8988T (cell line): ENCODE results near the gene CREB3L1.

Experiments
- DNase-seq: peaks from one replicate; pipeline ENCODE4 v3.0.0; 2011

CREB3L1 gene

DNA sequence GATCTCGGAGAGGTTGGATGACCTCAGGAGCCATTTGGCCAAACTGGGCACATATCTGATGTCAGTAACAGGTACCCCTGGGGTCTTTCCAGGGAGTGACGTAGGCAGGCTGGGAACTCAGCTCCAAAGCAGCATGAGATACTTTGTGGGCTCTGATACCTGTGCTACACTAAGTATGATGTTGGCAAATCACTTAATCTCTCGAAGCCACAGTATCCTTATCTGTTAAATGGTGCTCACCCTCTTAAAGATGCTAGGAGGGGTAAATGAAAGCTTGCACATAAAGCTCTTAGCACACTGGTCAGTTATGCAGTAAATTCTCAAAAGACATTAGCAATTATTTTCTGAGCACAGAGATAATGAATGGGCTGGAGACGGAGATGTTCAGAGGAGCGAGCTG is 52.7 kb downstream of the CREB3L1 start:
- DNase-seq: no peak

DNA sequence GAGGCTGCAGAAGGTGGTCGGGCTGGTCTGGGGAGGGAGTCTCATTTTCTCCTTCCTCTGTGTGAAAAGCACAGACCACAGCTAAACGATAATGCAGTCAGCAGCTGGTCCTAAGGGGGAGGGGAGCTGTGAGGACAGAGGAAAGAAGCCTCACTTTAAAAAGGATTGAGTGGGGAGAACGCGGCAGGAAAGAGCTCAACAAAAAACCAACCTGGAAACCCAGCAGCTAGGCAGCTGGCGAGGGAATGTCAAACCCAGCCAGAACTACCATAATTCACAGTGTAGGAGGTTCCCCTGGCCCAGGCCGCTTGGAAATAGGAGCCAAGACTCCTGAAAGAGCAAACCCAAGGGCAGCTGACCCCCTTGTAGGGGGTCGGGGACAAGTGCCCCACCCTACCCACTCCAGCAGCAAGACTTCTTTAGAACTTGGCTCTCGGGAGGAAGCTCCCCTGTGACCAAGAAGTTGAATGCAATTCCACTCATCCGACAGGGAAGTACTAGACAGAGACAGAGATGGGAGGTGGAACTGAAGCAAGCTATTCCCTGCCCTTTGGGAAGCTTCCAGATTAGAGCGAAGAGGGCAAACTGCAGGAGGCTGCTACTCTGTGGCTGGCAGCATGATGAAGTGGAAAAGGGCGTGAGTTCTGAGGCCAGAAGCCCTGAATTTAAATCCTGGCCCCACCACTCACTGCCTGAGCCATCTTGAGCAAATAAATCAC is 53.3 kb downstream of the CREB3L1 start:
- DNase-seq: no peak

DNA sequence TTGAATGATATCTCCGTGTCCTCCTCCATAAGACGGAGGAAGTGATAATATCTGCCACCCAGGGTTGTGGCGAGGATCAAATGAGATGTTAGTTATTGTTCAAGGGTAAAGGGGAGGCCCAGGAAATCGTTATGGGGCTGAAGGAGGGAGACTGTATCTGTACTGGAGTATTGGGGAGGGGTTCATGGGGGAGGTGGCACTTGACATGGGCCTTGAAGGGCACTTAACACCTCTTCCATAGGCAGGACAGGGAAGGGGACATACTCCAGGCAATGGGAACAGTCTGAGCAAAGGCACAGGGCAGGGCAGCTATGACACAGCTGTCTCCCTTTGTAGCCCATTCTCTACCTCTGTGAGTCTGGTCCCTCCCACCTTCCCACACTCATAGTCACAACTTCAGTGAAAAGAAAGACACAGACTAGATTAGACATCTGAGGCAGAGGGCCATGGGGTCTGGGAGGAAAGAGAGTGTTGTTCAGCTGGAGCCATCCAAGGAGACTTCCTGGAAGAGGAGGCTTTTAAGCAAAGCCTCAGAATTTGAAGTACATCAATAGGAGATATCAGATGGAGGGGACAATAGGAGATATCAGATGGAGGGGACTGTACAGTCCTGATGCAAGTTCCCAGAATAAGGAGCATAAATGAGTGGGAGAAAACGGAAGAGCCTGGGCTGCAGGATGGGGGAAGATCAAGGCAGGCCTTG is 54.0 kb downstream of the CREB3L1 start:
- DNase-seq: no peak

DNA sequence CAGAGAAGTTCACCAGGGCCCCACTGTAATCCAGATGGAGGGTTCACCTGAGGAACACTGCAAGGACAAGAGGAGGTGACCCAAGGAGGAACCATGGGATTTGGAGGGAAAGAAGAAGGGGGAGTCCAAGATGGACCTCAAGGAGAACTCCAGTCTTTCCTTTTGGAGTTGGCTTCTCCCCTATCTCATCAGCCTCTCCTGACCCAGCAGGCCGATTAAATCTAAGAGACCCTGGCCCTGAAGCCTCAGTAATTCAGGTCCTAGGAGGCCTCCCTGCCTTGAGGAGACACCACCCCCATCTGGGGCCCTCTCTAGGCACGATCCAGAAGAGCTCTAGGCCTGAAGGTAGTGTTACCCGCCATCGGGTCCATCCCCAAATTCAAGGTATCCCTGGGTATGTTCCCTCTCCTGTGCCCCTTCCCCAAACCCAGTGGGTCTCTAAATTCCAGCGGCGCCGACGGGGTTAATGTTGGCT is 54.7 kb downstream of the CREB3L1 start:
- no peak for DNase-seq

DNA sequence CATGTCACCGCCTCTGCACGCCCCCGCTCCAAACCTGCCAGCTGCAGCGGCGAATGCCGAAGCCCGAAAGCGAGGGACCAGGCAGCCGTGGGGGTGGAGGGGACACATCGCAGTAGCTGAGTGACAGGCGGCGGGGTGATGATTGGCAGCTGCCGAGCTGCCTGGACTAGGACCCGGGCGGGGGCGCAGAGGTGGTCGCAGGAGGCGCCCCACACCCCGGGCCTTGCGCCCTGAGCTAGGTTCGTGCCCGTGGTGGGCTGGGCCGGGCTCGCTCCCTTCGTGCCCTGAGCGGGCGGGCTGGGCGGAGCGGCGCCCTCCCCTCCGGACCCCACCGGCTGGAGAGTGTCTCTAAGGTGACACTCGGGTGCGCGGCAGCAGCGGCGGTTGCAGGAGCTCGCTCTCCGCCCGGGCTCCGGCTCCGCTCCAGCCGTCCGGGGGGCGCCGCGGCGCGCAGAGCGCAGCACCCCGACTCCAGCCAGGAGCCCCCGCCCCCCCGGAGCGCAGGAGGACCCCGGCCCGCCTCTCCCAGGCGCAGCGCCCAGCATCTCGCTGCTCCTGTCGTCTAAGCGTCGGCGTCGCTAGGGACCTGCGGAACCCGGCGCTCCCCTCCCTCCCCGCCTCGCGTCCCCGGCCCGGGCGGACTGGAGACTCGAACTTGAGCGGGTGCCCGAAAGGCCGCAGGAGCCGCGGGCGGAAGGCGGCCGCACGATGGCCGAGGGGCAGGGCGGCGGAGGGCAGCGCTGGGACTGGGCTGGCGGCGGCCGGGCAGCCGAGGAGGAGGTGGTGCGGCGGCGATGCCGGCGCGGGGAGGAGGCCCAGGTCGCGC is 55.3 kb downstream of the CREB3L1 start:
- DNase-seq: no peak

DNA sequence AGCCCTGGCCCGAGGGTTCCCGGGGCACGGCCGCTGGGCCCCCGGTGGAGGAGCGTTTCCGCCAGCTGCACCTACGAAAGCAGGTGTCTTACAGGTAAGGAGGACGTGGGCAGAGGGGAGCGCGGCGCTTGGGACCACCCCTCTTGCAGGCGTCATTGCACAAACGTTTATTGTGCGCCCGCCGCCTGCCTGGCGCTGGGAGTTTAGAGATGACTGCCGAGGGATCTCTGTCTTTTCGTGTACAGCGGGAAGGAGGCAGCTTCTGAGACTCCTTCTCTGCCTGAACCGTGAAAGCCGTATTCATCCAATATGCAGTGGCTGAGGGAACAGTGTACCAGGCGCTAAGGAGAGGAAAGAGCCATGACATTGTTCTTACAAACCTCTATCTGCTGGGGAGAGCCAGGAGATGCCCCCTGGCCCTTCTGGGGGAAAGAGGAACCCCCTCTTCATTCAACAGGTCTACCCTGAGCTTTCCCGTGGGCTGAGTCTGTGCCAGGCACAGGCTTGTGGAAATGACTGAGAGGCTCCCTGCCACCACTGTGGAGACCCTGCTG is 56.0 kb downstream of the CREB3L1 start:
- no peak for DNase-seq

DNA sequence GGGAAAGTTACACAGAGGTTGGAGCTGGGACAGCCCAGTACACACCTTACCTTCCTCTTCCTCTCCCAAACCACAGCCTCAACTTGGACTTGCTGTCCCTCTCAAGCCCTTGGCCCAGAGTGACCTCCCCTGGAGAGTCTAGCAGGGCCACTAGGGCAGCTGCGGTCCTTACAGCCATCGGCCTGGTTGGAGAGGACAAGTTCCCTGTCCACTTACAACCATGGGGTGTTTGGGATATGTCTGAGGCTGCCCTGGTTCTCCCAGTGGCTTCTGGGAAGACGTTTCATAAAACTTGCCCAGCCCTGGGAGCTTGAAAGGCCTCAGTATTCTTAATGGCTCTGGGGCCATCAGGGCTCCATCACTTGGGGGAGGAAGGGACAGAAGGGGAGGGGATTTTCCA is 56.7 kb downstream of the CREB3L1 start:
- no peak for DNase-seq

DNA sequence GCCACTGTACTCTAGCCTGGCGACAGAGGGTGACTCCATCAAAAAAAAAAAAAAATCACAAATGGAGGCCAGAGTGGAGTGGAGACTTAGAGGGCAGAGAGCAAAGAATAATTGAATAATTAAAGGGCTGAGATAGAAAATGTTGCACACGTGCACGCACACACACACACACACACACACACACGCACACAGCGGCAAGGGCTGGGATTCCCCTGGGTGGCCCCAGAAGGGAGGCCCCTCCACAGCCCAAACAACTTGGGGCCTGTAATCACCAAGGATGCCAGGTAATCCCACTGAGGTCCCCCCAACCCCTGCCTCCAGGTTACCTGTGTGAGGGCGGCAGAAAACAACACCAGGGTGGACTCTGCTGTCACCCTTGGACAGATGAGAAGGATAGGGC is 57.8 kb downstream of the CREB3L1 start:
- no peak for DNase-seq

DNA sequence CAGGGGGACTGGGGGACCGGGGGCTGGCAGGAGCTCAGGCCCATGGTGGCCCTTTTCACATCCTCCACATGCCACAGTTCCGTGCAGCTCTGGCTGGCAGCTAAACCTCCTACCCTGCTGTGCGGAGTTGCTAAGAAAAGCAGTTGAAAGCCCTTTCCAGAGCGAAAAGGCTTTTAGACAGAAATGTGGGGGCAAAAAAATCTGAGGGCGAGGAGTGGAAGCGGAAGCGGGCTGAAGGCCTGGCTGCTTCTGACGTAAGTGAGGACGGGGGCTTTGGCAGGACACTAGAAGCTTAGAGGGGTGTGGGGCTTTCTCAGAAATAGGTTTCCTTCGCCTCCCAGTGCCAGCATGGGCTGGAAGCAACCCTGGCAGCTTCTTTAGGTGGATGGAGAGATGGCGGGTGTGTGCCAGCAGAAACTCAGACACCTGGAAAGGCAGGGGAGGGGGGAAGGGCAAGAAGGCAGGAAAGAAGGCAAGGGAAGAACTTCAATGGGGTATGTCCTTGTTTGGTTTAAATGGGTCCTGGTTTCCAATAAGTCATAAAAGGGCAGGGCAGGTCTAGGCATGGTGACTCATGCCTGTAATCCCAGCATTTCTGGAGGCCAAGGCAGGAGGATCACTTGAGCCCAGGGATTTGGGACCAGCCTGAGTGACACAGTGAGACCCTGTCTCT is 58.6 kb downstream of the CREB3L1 start:
- no peak for DNase-seq

DNA sequence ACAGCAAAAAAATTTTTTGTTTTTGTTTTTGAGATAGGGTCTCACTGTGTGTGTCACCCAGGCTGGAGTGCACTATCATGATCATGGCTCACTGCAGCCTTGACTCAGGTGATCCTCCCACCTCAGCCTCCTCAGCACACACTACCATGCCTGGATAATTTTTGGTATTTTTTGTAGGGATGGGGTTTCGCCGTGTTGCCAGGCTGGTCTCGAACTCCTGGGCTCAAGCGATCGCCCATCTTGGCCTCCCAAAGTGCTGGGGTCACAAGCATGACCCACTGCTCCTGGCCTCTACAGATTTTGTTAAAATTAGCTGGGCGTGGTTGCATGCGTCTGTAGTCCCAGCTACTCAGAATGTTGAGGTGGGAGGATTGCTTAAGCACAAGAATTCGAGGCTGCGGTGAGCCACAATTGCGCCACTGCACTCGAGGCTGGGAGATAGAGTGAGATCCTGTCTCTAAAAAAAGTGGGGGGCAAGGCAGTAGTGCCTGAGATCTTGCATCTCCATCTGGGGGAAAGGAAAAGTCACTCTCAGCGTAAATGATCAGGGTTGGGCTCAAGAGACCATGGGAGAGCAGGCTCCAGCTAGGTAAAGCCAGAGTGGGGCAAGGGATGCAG is 59.2 kb downstream of the CREB3L1 start:
- no peak for DNase-seq

DNA sequence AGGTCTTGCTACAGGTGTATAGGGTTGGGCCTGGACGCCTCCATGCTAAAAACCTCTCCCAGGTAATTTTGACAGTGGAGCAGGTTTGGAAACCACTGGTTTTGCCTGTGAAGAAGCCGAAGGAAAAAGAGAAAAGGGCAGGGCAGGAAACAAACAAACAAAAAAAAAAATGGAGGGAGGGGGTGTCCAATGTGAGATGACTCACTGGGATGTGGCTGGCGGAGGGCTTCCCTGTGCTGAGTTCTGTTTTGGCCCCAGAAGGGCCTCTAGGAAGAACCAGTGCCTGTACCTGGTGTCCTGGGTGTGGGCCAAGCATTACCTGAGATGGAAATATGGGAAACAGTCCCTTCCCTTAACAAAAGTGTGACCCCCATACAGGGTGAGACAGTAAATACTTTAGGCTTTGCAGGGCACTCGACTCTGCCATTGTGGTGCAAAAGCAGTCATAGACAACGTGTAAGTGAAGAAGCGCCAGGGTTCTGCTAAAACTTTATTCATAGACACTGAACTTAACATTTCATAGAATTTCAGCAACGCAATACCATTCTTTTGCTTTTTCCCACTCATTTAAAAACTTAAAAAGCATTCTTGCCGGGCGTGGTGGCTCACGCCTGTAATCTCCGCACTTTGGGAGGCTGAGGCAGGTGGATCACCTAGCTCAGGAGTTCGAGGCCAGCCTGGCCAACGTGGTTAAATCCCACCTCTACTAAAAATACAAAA is 60.3 kb downstream of the CREB3L1 start:
- DNase-seq: no peak

DNA sequence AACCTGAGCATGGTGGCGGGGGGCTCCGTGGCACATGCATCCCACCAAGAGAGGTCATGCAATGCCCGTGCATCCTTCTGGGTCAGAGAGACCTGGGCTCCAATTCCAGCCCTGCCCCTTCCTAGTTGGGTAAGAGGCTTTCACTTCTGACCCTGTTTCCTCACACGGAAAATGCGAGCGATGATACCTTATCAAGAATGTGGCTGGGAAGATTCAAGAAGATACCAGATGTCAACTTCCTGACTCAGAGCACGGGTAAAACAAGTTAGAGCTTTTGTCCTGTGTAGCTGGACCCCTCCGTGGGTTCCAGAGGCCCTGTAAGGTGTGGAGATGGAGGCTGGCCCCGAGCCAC is 61.1 kb downstream of the CREB3L1 start:
- no peak for DNase-seq

DNA sequence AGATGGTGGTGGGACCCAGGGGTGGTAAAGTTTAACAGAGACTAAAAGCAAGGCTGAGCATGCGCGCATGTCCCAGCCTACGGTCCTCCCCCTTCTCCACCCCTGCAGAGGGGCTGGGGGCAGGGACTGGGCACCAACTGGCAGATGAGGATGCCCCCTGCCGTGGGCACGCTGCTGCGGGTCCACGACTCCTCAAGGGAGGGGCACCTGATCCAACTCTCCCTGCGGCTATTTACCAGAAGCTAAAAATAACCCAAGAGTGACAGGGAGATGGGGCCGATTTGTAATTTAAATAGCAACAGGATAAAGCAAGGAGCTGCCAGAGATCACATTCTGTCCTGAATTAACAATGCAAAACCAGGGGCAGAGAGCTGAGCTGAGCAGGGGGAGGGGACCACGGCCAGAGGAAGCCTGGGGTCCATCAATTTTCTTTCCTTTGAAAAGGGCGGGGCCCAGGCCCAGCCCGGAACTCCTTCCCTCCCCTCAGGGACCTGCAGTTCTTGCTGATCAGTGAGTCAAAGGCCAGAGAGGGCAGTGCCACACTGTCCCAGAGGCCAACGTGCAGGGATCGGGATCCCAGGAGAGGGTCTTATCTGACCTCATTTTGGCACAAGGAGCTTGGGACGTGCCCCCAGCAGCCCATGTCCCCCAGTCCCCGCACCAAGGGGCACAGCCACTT is 61.7 kb downstream of the CREB3L1 start:
- DNase-seq: no peak

DNA sequence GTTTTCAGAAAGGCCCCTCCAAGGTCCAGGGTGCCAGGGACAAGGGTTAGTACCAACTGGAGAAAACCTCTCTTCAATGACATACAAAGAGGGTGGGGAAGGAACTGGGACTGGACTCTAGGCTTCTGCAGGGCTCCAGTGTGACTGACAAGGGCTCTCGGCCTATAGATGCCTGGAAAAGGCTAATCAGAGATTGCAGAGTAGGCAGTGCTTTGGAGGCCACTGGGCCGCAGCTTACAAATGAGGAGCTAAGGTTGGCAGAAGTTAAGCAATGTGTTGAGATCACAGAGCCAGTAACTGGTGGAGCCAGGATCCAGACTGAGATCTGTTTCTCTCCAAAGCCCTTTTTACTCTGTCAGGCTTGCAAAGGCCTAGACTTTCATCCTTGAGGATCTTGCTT is 62.4 kb downstream of the CREB3L1 start:
- no peak for DNase-seq

DNA sequence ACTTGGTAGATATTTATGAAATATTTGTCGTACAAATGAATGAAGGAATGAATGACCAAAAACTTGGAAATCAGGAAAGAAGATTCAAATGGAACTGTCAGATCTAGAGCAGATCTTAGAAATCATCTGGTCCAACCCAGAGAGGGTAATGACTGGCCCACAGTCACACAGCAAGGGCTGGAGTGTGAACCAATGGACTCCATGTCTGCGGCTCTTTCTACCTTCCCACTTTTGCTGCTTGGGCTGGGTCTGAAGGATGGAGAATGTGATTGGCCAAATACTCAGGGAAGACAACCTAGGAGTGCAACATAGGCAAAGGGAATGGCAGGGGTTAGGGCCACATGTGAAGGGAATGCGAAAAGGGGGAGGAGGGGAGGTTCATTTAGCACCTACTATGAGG is 64.0 kb downstream of the CREB3L1 start:
- no peak for DNase-seq

DNA sequence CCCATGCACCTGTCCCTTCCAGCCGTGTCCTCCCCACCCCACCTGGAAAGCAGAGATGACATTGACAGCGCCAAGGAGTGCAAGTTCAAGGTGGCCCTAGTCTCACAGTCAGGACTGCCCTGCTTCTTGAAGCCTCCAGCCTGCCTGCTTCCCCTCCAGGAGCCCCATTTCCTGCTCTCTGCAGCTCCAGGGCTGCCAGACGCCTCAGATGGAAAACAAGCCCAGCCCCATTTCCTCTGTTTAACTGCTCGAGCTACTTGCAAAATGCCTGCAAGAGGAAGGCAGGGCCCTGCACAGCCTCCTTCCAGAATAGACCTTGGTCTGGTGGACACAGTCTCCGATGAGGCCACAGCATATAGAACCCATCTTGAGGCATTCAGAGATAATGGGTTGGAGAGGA is 64.8 kb downstream of the CREB3L1 start:
- DNase-seq: no peak

DNA sequence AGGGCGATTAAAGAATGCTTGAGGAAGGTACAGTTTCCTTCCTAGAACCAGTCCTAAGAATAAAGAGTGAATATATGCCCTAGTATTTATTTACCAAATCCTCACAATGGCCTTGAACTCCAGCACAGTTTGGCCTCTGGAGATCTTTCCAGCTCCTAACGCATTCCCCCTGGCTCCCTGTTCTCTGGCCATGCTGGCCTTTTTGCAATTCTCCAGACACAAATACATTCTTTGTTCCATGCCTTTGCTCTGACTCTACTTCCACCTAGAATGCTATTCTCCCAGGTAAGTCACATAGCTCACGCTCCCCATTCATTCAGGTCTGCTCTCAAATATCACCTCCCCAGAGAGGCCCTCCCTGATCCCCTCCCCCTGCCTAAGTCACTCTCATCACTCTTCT is 66.1 kb downstream of the CREB3L1 start:
- DNase-seq: no peak

DNA sequence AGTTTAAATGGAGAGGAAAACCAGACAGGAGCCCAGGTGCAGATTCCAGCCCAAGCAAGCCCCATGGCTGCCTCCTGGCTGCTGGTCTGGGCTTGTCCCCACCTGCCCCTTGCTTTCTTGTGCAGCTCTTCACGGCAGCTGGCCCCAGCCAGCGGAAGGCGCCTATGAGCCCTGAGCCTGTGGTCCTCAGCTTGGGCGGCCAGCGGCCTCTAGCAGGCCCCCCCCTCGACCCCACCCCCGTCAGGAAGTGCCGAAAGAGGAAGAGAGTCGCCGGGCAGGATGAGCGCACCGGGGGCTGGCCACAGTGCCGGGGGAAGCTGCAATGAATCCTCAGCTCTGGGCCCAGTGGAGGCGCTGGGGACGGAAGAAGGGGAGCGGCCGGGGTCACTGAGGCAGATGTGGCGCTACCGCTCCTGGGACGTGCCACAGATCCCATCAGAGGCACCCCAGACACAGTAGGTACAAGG is 67.7 kb downstream of the CREB3L1 start:
- DNase-seq: no peak

DNA sequence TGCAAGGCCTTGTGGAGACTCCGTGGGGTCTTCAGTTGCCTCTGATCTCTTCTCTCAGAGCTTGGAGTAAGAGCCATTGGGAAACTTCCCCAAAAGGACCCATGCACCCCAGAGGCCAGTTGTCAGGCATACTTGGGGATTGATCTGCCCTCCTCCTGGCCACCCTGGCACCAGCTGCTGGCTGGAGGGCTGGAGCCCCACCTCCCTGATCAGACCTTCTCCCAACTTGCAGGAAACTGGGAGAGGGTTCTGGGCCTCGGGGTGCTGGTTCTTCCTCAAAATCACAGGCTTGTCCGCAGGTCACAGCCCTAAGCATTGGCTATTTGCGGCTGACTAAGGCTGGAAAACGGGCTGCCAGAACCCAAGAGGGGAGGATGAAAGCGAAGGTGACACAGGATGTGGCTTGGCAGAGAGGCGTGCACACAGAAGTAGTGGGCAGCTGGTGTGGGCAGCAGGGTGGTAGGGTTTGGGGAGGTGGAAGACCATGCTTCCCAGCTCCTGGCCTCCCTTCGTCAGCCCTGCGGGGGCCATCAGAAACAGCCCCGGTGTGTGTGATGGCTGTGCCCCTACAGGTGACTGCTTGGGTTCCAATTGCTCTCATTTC is 68.5 kb downstream of the CREB3L1 start:
- no peak for DNase-seq

DNA sequence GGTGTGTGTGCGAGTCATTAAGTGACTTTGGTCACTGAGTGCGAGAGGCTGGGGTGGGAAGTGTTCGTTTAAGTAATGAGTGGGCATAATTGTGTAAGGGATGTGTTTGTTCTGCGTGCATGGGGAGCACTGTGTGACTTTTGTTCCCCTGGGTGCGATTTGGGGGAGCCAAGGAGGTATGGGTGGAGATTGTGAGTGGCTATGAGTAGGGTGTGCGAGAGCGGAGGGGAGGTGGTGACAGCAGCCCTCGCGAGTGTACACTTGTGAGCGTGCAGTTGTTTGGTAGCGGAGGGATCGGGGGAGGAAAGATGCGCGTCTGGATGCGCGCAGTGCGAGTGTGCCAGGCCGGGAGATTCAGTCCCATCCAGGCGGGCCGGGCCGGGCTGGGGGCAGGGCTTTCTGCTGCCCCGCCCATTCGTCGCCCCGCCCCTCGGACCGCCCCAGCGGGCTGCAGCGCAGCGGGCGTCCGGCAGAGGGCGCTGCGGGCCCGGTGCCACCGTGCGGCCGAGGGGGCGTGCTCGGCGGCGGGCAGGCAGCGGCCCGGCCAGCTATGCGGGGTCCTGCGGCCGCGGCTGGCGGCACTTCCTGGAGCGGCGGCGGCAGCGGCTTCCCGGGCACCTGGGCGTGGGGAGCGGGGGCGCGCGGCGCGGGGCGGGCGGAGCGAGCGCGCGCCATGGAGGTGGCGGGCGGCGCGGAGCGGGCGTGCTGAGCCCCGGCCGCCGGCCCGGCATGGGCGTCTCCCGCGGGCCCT is 69.6 kb downstream of the CREB3L1 start, which contains the start of gene DGKZ:
Gene DGKZ (plus strand): TSS at position 578 of the 751 bp plus-strand sequence. CDS start 197 bp downstream, outside the sequence.
- peak; percentile 97 for DNase-seq
